Stimulated activated memory B cell treated with anti-CD40 and anti-IgM and Interleukin-4, amounts not matched to agents 10 μg/mL and 1 μg/mL and 100 μg/mL, for 72 hours (primary cell): ENCODE measurements around the gene TBC1D9B.
A peak's percentile ranks its signal among the peaks of the same experiment; 100 is the strongest.
"Not testable (repeated sequence)": the region's sequence is repeated elsewhere in the genome, so short reads cannot be mapped to it uniquely, and the experiment has no call there.

ENCODE experiments used
- ATAC-seq: fragments of 150-1000 bp; cut with Tn5 transposase; 2 replicates; pipeline ENCODE4 v1.10.0; 2021
- H3K27ac Mint-ChIP-seq: one replicate; pipeline ENCODE4 v1.8.0; 2022; ENCODE audit warnings: mild to moderate bottlenecking, mixed read lengths
- H3K27me3 Mint-ChIP-seq: one replicate; pipeline ENCODE4 v1.8.0; 2022; ENCODE audit warnings: mixed read lengths
- H3K36me3 Mint-ChIP-seq: one replicate; pipeline ENCODE4 v1.8.0; 2022; ENCODE audit warnings: mixed read lengths
- H3K4me1 Mint-ChIP-seq: one replicate; pipeline ENCODE4 v1.8.0; 2022; ENCODE audit warnings: mixed read lengths
- H3K4me3 Mint-ChIP-seq: one replicate; pipeline ENCODE4 v1.8.0; 2022; ENCODE audit warnings: mild to moderate bottlenecking, moderate library complexity, mixed read lengths
- H3K9me3 Mint-ChIP-seq: one replicate; pipeline ENCODE4 v1.8.0; 2022; ENCODE audit warnings: mixed read lengths

TBC1D9B gene

DNA sequence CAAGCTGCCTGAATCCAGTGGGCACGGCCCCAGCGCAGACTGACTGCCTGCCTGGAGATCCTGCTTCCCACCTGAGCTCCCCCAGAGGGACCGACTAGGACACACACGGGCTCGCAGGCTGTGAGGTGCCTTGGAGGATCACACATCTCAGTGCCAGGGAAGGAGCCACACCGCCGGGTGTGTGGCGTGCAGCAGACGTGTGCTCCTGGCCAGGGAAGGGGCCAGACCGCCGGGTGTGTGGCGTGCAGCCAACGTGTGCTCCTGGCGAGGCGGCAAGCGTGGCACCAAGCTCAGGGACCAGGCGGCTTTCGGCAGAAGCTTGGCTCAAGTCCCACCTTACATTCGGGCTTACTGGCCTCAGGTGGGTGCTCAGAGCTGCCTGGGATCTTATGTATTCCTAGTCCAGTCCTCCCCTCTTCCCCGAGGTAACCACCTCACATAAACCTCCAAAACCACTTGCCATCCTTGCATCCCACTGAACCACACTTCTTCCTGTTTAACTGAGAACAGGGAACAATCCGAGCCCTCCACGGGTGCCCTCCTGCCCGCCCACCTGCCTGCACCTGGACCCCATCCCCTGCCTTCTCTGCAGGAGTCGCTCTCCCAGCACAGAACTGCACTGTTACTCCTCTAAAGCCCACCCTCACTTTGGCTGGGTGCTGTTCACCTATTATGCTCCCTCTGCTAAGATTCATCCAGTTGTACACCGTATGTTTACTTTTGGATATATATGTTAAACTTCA is 26.7 kb downstream of the TBC1D9B start:
- no peak overlapping the region for H3K27ac Mint-ChIP-seq
- no peak overlapping the region for H3K4me3 Mint-ChIP-seq
- H3K4me1 Mint-ChIP-seq: no peaks in the 10 kb centered on the region
- H3K9me3 Mint-ChIP-seq: peaks cover 12% of the 10 kb centered on the region
- no peaks in the 10 kb centered on the region for H3K27me3 Mint-ChIP-seq
- H3K36me3 Mint-ChIP-seq: peaks cover 82% of the 10 kb centered on the region
- ATAC-seq: no peak

- Mint-ChIP-seq H3K4me1 (no peaks in the 10 kb centered on the region), H3K27me3 (no peaks in the 10 kb centered on the region), H3K36me3 (peaks cover 81% of the 10 kb centered on the region), H3K4me3 (no peak overlapping the region), H3K9me3 (peaks cover 12% of the 10 kb centered on the region), H3K27ac (no peak overlapping the region)
- peak; percentile 26 for ATAC-seq
Measured at GRCh38 chr5:179880066-179880650, 27.5 kb downstream of the TBC1D9B start.

- peaks cover 9% of the 10 kb centered on the region for H3K9me3 Mint-ChIP-seq
- H3K36me3 Mint-ChIP-seq: peaks cover 81% of the 10 kb centered on the region
- no peak for ATAC-seq
- no peak overlapping the region for H3K27ac Mint-ChIP-seq
- no peaks in the 10 kb centered on the region for H3K4me1 Mint-ChIP-seq
- H3K4me3 Mint-ChIP-seq: no peak overlapping the region
- no peaks in the 10 kb centered on the region for H3K27me3 Mint-ChIP-seq
Measured at GRCh38 chr5:179879690-179880010, 28.0 kb downstream of the TBC1D9B start.

- Mint-ChIP-seq H3K27me3 (no peaks in the 10 kb centered on the region), H3K4me1 (no peaks in the 10 kb centered on the region), H3K4me3 (no peak overlapping the region), H3K9me3 (peaks cover 9% of the 10 kb centered on the region), H3K27ac (no peak overlapping the region), H3K36me3 (peaks cover 80% of the 10 kb centered on the region)
- ATAC-seq: peak; percentile 40
Measured at GRCh38 chr5:179879003-179879689, 28.6 kb downstream of the TBC1D9B start.

DNA sequence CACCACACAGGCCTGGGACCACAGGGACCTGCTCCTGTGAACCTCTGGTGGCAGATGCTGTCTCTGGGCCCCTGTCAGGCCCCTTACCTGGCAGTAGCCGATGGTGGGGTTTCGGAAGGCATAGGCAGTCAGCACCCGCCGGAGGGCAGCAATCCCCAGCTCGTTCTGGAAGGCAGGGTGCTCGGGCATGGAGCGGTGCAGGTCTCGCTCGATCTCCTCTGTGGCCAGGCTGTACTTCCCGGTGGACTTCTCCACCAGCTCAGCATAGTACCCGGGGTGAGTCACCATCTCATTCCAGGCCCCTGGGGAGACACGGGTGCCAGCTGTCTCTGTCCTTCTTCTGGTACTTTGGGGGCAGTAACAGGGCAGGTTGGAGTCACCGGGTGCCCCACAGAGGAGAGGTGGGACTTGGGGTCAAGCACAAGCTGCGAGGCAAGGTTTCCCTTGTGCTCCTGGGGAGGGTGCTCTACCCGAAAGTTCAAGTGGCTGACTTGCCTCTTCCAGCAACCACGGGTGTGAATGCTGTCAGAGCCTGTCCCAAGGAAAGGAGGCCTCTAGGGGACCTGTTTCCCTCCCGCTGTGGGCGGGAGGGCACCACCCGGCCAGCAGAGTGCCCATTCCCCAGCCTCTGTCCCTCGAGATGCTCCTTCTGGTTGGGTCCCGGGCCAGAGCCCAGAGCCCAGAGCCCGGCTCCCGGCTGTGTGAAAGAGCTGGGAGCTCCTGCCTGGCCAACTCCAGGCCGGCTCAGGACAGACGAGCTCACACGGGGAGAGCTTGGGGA is 29.3 kb downstream of the TBC1D9B start:
- Mint-ChIP-seq H3K36me3 (peaks cover 77% of the 10 kb centered on the region), H3K27me3 (no peaks in the 10 kb centered on the region), H3K9me3 (peaks cover 5% of the 10 kb centered on the region), H3K27ac (no peak overlapping the region), H3K4me3 (no peak overlapping the region), H3K4me1 (no peaks in the 10 kb centered on the region)
- ATAC-seq: no peak

- no peak overlapping the region for H3K27ac Mint-ChIP-seq
- no peak for ATAC-seq
- peaks cover 63% of the 10 kb centered on the region for H3K36me3 Mint-ChIP-seq
- no peaks in the 10 kb centered on the region for H3K27me3 Mint-ChIP-seq
- no peaks in the 10 kb centered on the region for H3K4me1 Mint-ChIP-seq
- no peak overlapping the region for H3K4me3 Mint-ChIP-seq
- H3K9me3 Mint-ChIP-seq: no peaks in the 10 kb centered on the region
Measured at GRCh38 chr5:179876610-179876952, 31.1 kb downstream of the TBC1D9B start.

DNA sequence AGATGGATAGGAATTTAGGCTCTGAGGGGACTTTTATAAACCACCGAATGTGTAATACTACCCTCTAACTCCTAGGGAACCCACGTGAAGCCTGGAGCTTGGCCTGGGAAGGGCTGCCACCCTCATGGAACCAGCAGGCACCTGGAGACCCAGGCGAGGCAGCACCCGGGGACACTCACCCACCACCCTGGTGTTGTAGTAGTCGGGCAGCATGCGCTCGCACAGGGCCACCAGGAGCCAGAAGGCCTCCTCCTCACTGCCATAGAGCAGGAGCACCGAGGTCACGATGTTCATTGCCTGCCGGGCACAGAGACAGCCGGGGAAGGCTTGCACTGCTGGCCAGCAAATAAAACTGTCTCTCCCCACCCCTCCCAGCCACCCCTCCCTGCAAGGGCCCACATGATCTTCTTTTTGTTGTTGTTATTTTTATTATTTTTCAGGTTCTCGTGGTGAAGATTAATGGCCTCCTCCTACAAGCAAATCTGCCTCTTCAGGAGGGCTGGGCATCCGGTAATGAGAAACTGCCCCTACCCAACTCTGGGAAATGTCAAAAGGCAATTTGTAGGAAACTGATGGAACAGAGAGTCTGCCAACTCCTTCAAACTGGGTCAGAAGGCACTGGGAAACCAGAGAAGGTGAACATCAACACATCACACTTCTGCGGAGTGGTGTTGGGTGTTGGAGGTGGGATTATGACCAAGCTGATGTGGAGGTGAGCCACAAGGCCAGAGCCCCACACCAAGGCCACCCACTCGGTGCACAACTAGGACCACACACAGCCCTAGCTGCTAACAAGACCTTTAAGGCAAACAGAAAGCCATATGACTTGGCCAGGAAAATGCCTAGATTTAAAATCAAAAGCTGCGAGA is 31.7 kb downstream of the TBC1D9B start:
- Mint-ChIP-seq H3K9me3 (no peaks in the 10 kb centered on the region), H3K4me1 (no peaks in the 10 kb centered on the region), H3K27me3 (no peaks in the 10 kb centered on the region), H3K27ac (no peak overlapping the region), H3K36me3 (peaks cover 62% of the 10 kb centered on the region), H3K4me3 (no peak overlapping the region)
- ATAC-seq: no peak

DNA sequence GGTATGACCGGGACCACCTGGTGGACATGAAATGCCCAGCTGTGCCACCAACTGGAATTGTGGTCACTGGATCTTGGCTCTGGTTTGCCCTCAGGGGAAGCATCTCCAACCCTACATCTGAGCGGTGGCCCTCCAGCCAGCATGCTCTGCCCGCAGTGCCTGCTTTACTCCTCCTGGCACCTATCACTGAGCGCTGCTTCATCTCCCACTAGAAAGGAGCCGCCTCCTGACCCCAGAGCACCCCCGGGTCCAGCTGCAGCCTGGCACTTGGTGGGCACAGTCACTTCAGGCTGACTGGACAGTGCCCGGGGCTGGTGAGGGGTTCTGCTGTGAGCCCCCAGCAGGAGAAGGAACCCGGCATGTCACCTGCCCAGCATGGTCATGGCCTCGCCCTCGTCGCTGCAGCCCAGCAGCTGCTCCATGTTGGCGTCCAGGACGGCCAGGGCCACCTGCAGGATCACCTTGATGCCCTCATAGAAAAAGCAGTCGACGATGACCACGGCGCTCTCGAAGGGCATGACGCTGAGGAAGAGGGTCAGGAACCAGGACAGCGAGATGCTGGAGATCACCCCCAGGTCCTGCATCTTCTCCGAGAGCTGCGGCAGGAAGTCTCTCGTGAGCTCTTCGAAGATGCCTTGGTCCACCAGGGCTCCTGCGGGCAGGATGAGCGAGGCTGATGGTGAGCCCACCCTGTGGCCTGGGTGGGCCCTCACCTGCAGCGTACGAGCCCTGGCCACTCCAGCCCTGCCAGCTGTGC is 33.0 kb downstream of the TBC1D9B start:
- H3K36me3 Mint-ChIP-seq: peaks cover 66% of the 10 kb centered on the region
- no peaks in the 10 kb centered on the region for H3K9me3 Mint-ChIP-seq
- no peaks in the 10 kb centered on the region for H3K27me3 Mint-ChIP-seq
- H3K27ac Mint-ChIP-seq: no peak overlapping the region
- H3K4me3 Mint-ChIP-seq: no peak overlapping the region
- H3K4me1 Mint-ChIP-seq: no peaks in the 10 kb centered on the region
- no peak for ATAC-seq

- H3K4me1 Mint-ChIP-seq: no peaks in the 10 kb centered on the region
- ATAC-seq: no peak
- H3K27ac Mint-ChIP-seq: peak overlapping the region; percentile 28
- H3K9me3 Mint-ChIP-seq: no peaks in the 10 kb centered on the region
- H3K4me3 Mint-ChIP-seq: no peak overlapping the region
- H3K36me3 Mint-ChIP-seq: peaks cover 65% of the 10 kb centered on the region
- no peaks in the 10 kb centered on the region for H3K27me3 Mint-ChIP-seq
Measured at GRCh38 chr5:179874136-179874535, 33.6 kb downstream of the TBC1D9B start.

DNA sequence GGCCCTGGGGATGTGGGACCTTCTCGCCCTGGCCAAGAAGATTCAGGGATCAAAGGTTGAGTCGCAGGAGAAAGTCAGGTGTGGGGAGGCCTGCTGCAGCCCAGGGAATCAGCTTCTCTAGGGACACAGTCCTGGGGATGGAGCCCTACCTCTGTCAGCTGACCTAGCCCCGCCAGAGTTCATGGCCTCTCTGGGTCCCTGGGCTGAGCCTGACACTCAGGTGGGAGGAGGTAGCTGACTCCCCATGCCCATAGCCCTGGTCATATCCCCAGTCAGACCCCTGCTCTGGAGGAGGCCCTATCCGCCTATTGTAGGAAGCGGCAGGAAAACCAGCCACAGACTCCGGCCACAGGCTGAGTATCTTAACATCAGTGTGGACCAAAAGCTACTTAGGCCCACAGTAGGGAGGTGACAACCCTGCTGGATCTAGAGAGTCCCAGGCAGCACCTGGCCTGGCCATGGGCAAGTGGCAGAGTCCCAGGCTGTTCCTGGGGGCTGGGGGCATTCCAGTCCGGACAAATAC is 34.0 kb downstream of the TBC1D9B start:
- Mint-ChIP-seq H3K4me3 (no peak overlapping the region), H3K36me3 (peaks cover 67% of the 10 kb centered on the region), H3K27me3 (no peaks in the 10 kb centered on the region), H3K9me3 (no peaks in the 10 kb centered on the region), H3K27ac (peak overlapping the region; percentile 28), H3K4me1 (no peaks in the 10 kb centered on the region)
- ATAC-seq: no peak

- Mint-ChIP-seq H3K36me3 (peaks cover 69% of the 10 kb centered on the region), H3K27ac (no peak overlapping the region), H3K27me3 (no peaks in the 10 kb centered on the region), H3K4me3 (no peak overlapping the region), H3K9me3 (no peaks in the 10 kb centered on the region), H3K4me1 (no peaks in the 10 kb centered on the region)
- ATAC-seq: no peak
Measured at GRCh38 chr5:179872828-179873575, 34.7 kb downstream of the TBC1D9B start.

DNA sequence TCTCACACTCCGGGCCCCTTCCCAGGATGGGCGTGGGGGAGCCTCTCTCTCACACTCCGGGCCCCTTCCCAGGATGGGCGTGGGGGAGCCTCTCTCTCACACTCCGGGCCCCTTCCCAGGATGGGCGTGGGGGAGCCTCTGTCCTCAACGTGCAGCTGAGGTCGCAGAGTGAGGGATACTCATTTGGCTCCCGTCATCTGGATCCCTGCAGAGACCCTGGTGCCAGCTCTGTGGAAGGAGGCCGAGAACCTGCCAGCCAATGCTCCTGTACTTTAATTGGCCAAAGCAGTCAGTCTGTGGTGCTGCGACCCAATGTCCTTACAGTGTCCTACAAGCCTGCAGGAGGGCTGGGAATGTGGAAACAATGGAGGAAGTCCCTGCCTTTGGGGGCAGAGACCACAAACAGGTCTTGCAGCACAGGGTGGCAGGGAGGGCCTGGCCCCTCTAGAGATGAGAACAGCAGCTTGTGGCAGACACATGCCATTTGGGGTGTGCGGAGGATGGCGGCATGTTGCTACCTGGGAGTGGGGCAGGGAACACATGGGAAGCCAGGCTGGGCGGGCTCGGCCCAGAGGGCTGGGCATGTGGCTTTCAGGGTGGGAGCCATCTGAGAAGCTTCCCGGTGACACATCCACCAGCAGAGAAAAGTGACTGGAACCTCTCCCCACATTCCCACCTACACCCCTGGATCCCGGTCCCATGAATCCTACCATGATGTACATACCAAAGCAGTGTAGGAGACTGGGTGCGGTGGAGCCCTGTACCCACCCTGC is 35.5 kb downstream of the TBC1D9B start:
- Mint-ChIP-seq H3K4me1 (peaks cover 2% of the 10 kb centered on the region), H3K27ac (no peak overlapping the region), H3K4me3 (no peak overlapping the region), H3K27me3 (no peaks in the 10 kb centered on the region), H3K36me3 (peaks cover 69% of the 10 kb centered on the region), H3K9me3 (no peaks in the 10 kb centered on the region)
- no peak for ATAC-seq

DNA sequence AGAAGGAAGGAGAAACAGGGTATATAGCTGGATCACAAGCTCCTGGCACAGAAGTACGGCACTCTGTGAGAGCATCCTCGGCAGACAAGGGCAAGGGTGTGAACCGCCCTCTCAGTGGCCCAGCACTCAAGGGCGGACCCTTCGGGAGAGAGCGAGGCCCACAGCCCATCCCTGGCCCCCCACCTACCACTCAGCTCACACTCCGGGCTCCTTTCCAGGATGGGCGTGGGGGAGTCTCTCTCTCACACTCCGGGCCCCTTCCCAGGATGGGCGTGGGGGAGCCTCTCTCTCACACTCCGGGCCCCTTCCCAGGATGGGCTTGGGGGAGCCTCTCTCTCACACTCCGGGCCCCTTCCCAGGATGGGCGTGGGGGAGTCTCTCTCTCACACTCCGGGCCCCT is 36.2 kb downstream of the TBC1D9B start:
- not testable (repeated sequence) for H3K4me1 Mint-ChIP-seq

More for the DNA sequence above, 36.2 kb downstream of the TBC1D9B start:
- not testable (repeated sequence) for H3K27ac Mint-ChIP-seq, H3K9me3 Mint-ChIP-seq, H3K27me3 Mint-ChIP-seq, ATAC-seq, H3K4me3 Mint-ChIP-seq
- peaks cover 72% of the 10 kb centered on the region for H3K36me3 Mint-ChIP-seq
